Measurements from ENCODE around the gene NTSR2. TPM values are rescaled to one million over a fixed set of nuclear protein-coding genes. Genes with fewer than 3 reads are reported as not detected.

NTSR2 gene
- total and polyA plus RNA-seq, 8 donors, result not detected

- TF ChIP-seq EP300 (IDR thresholded peaks at IDR 0.05), result no peak
- no peak for TF ChIP-seq POLR2AphosphoS5 (IDR thresholded peaks at IDR 0.05)
- no peak for TF ChIP-seq POLR2A (IDR thresholded peaks at IDR 0.05)
- no peak for TF ChIP-seq CTCF (IDR thresholded peaks at IDR 0.05)
- intact Hi-C loops (cut with DNase I; ENCODE audit: low total_unique reads), result no loop called here
- no peak for DNase-seq
- Histone ChIP-seq H3K4me3 (no peak overlapping the region), H3K4me1 (no peaks in the 10 kb centered on the region), H3K36me3 (peaks cover 0 to 29% (median 11%) of the 10 kb centered on the region in 4 donors), H3K27ac (no peak overlapping the region), H3K9me3 (no peaks in the 10 kb centered on the region), H3K27me3 (no peaks in the 10 kb centered on the region)
- 83 to 88% (median 86%) methylated on average over 5 of the region's 5 CpGs for WGBS, 5 donors
These were observed 56.7 kb downstream of the NTSR2 start for GRCh38 chr2:11613297-11613696.

- peaks cover 0 to 23% (median 9%) of the 10 kb centered on the region in 4 donors for H3K36me3 ChIP-seq
- no peak overlapping the region for H3K27ac ChIP-seq
- intact Hi-C loops (cut with DNase I; ENCODE audit: low total_unique reads), result no loop called here
- H3K27me3 ChIP-seq, result no peaks in the 10 kb centered on the region
- WGBS, 5 donors, result 83 to 89% (median 84%) methylated on average over 14 to 20 of the region's 20 CpGs
- DNase-seq, result no peak
- H3K4me1 ChIP-seq, result no peaks in the 10 kb centered on the region
- no peak overlapping the region for H3K4me3 ChIP-seq
- H3K9me3 ChIP-seq, result no peaks in the 10 kb centered on the region
- TF ChIP-seq POLR2A (IDR thresholded peaks at IDR 0.05) (no peak), EP300 (IDR thresholded peaks at IDR 0.05) (no peak)
These were observed 57.3 kb downstream of the NTSR2 start for GRCh38 chr2:11612553-11613215.

- 90 to 97% (median 94%) methylated on average over 5 of the region's 5 CpGs for WGBS, 5 donors
- TF ChIP-seq POLR2A (IDR thresholded peaks at IDR 0.05) (no peak), CTCF (IDR thresholded peaks at IDR 0.05) (no peak), POLR2AphosphoS5 (IDR thresholded peaks at IDR 0.05) (no peak), EP300 (IDR thresholded peaks at IDR 0.05) (no peak)
- Histone ChIP-seq H3K27ac (no peak overlapping the region), H3K36me3 (peaks cover 0 to 16% (median 6%) of the 10 kb centered on the region in 4 donors), H3K9me3 (no peaks in the 10 kb centered on the region), H3K27me3 (no peaks in the 10 kb centered on the region), H3K4me1 (no peaks in the 10 kb centered on the region), H3K4me3 (no peak overlapping the region)
- intact Hi-C loops (cut with DNase I; ENCODE audit: low total_unique reads), result no loop called here
- DNase-seq, result no peak
These were observed 58.7 kb downstream of the NTSR2 start for GRCh38 chr2:11611251-11611650.

- Histone ChIP-seq H3K27me3 (no peaks in the 10 kb centered on the region), H3K4me3 (no peak overlapping the region), H3K36me3 (peaks cover 0 to 11% (median 4%) of the 10 kb centered on the region in 4 donors), H3K4me1 (no peaks in the 10 kb centered on the region), H3K9me3 (no peaks in the 10 kb centered on the region), H3K27ac (no peak overlapping the region)
- TF ChIP-seq POLR2A (IDR thresholded peaks at IDR 0.05), result no peak
- no peak for TF ChIP-seq CTCF (IDR thresholded peaks at IDR 0.05)
- TF ChIP-seq POLR2AphosphoS5 (IDR thresholded peaks at IDR 0.05), result no peak
- TF ChIP-seq EP300 (IDR thresholded peaks at IDR 0.05), result no peak
- intact Hi-C loops (cut with DNase I; ENCODE audit: low total_unique reads), result no loop called here
- 94 to 96% (median 95%) methylated on average over 34 to 38 of the region's 38 CpGs for WGBS, 5 donors
- DNase-seq, result no peak
These were observed 59.3 kb downstream of the NTSR2 start for GRCh38 chr2:11610624-11611242.

Other genes starting within 250 kb of the NTSR2 start
- 10 to 100 TPM in 4 of 5 donors, under 1 TPM in 1; 0.58 to 32.1 (median 13.8) TPM for gene E2F6, start 204.0 kb downstream of the NTSR2 start, total RNA-seq
- gene E2F6, start 204.0 kb downstream of the NTSR2 start, polyA plus RNA-seq, result 1 to 10 TPM; 5.6 to 7.5 (median 6.9) TPM
- gene GREB1, start 136.2 kb downstream of the NTSR2 start, total RNA-seq, result 10 to 100 TPM in 3 of 5 donors, 1 to 10 TPM in 2; 1.3 to 37.9 (median 11.0) TPM
- gene GREB1, start 136.2 kb downstream of the NTSR2 start, polyA plus RNA-seq, result 1 to 10 TPM in 2 of 3 donors, under 1 TPM in 1; 0.88 to 2.4 (median 1.5) TPM
- gene LPIN1, start 76.4 kb upstream of the NTSR2 start, total RNA-seq, result 100 to 1,000 TPM in 1 of 5 donors, 10 to 100 TPM in 4; 11.0 to 152 (median 25.0) TPM
- gene LPIN1, start 76.4 kb upstream of the NTSR2 start, polyA plus RNA-seq, result 10 to 100 TPM in 2 of 3 donors, 1 to 10 TPM in 1; 7.3 to 19.3 (median 15.1) TPM